Osteoblast (primary cell): Measurements from ENCODE around the gene RAB40A. TPM values are rescaled to one million over a fixed set of nuclear protein-coding genes. Genes with fewer than 3 reads are reported as not detected.

Source experiments
- DNase-seq: peaks from one replicate; pipeline ENCODE4 v3.0.0; 2011; ENCODE audit warnings: low spot score, mixed read lengths; ENCODE audit not compliant: insufficient read length; ENCODE audit errors: missing footprints
- H2AFZ ChIP-seq: 2 replicates; pipeline ENCODE4 v1.6.0; 2011; ENCODE audit warnings: mild to moderate bottlenecking, low read length
- H3K27ac ChIP-seq: 2 replicates; pipeline ENCODE4 v1.5.1; 2011; ENCODE audit warnings: mild to moderate bottlenecking, low read depth, low read length, moderate library complexity
- H3K27me3 ChIP-seq: 2 replicates; pipeline ENCODE4 v1.6.0; 2012; ENCODE audit warnings: mild to moderate bottlenecking, control low read depth, inconsistent platforms, low read length, moderate library complexity; ENCODE audit not compliant: insufficient read depth
- H3K36me3 ChIP-seq: 2 replicates; pipeline ENCODE4 v1.5.1; 2011; ENCODE audit warnings: mild to moderate bottlenecking, low read length, control low read depth, moderate library complexity; ENCODE audit not compliant: insufficient read depth
- H3K4me1 ChIP-seq: 2 replicates; pipeline ENCODE4 v1.5.1; 2011; ENCODE audit warnings: mild to moderate bottlenecking, low read length, control low read depth, moderate library complexity; ENCODE audit not compliant: insufficient read depth
- H3K4me2 ChIP-seq: 2 replicates; pipeline ENCODE4 v1.6.0; 2011; ENCODE audit warnings: mild to moderate bottlenecking, low read length; ENCODE audit not compliant: insufficient read depth
- H3K4me3 ChIP-seq: fragments of 200-600 bp; sonication (generic); 3 replicates; pipeline ENCODE4 v1.5.1; 2012; ENCODE audit warnings: mild to moderate bottlenecking, low read length, inconsistent platforms; ENCODE audit not compliant: insufficient read depth
- H3K79me2 ChIP-seq: 2 replicates; pipeline ENCODE4 v1.6.0; 2012; ENCODE audit warnings: mild to moderate bottlenecking, low read length, control low read depth, inconsistent platforms; ENCODE audit not compliant: insufficient read depth
- H3K9me3 ChIP-seq: 2 replicates; pipeline ENCODE4 v1.5.1; 2011; ENCODE audit warnings: low read depth, low read length, control low read depth
- H4K20me1 ChIP-seq: 2 replicates; pipeline ENCODE4 v1.6.0; 2012; ENCODE audit warnings: mild to moderate bottlenecking, low read length, control low read depth; ENCODE audit not compliant: insufficient read depth
- CTCF ChIP-seq: IDR thresholded peaks from 2 replicates; pipeline ENCODE4 v1.5.1; 2011; ENCODE audit warnings: mild to moderate bottlenecking, low read depth, low read length, moderate library complexity; ENCODE audit errors: extremely low read depth
- total RNA-seq: library from RNA; depleted of rRNA; stranded (reverse); fragments of >200 nt; gene quantifications from 2 replicates; pipeline ENCODE4 v1.2.3, GENCODE V29; 2012

RAB40A gene
- total RNA-seq, 1 donor: under 0.01 TPM

- peaks cover 19% of the 10 kb centered on the region for H3K4me1 ChIP-seq
- DNase-seq: no peak
- H3K27me3 ChIP-seq: peaks cover 7% of the 10 kb centered on the region
- no peaks in the 10 kb centered on the region for H3K79me2 ChIP-seq
- TF ChIP-seq CTCF: no peak
- no peaks in the 10 kb centered on the region for H4K20me1 ChIP-seq
- H3K4me2 ChIP-seq: no peak overlapping the region
- H2AFZ ChIP-seq: no peak overlapping the region
- H3K4me3 ChIP-seq: no peak overlapping the region
- no peaks in the 10 kb centered on the region for H3K9me3 ChIP-seq
- H3K27ac ChIP-seq: no peak overlapping the region
- H3K36me3 ChIP-seq: no peaks in the 10 kb centered on the region
These were observed 15.9 kb upstream of the RAB40A start for GRCh38 chrX:103535206-103535605.

GRCh38 chrX:103533511-103534216, 14.4 kb upstream of the RAB40A start:
- Histone ChIP-seq H3K27me3 (peaks cover 7% of the 10 kb centered on the region), H3K4me2 (peak overlapping the region; percentile 75), H4K20me1 (no peaks in the 10 kb centered on the region), H3K36me3 (no peaks in the 10 kb centered on the region), H3K9me3 (no peaks in the 10 kb centered on the region), H3K4me1 (peaks cover 19% of the 10 kb centered on the region), H3K4me3 (peak overlapping the region; percentile 65), H3K27ac (peak overlapping the region; percentile 8), H2AFZ (peak overlapping the region; percentile 85), H3K79me2 (no peaks in the 10 kb centered on the region)
- peak; percentile 53 for DNase-seq
- peak; percentile 90 for TF ChIP-seq CTCF

GRCh38 chrX:103531002-103531401, 11.7 kb upstream of the RAB40A start:
- no peaks in the 10 kb centered on the region for H4K20me1 ChIP-seq
- DNase-seq: peak; percentile 61
- peak overlapping the region; percentile 63 for H3K4me2 ChIP-seq
- no peaks in the 10 kb centered on the region for H3K79me2 ChIP-seq
- H3K27ac ChIP-seq: peak overlapping the region; percentile 85
- H3K4me3 ChIP-seq: peak overlapping the region; percentile 39
- peak overlapping the region; percentile 67 for H2AFZ ChIP-seq
- peaks cover 19% of the 10 kb centered on the region for H3K4me1 ChIP-seq
- H3K9me3 ChIP-seq: no peaks in the 10 kb centered on the region
- no peaks in the 10 kb centered on the region for H3K36me3 ChIP-seq
- TF ChIP-seq CTCF: no peak
- H3K27me3 ChIP-seq: peaks cover 11% of the 10 kb centered on the region

- Histone ChIP-seq H3K27ac (peak overlapping the region; percentile 85), H3K79me2 (no peaks in the 10 kb centered on the region), H3K9me3 (no peaks in the 10 kb centered on the region), H3K4me1 (peaks cover 19% of the 10 kb centered on the region), H2AFZ (peak overlapping the region; percentile 67), H3K4me3 (no peak overlapping the region), H3K36me3 (no peaks in the 10 kb centered on the region), H4K20me1 (no peaks in the 10 kb centered on the region), H3K27me3 (peaks cover 11% of the 10 kb centered on the region), H3K4me2 (peak overlapping the region; percentile 63)
- peak; percentile 26 for DNase-seq
- TF ChIP-seq CTCF: no peak
These were observed 11.3 kb upstream of the RAB40A start for GRCh38 chrX:103530545-103530944.
